Effector memory CD4-positive, alpha-beta T cell (primary cell): ENCODE results near the gene COX5B.
"Not testable (repeated sequence)": the region's sequence is repeated elsewhere in the genome, so short reads cannot be mapped to it uniquely, and the experiment has no call there.

Experiments used
- DNase-seq, 3 donors: peaks; one replicate each; pipeline ENCODE4 v3.0.0-alpha.2; 2020
- H3K27ac ChIP-seq: 2 replicates; pipeline ENCODE4 v1.7.0; 2013; ENCODE audit warnings: mild to moderate bottlenecking, low read length, moderate library complexity; ENCODE audit not compliant: insufficient read depth, poor library complexity, severe bottlenecking
- H3K27me3 ChIP-seq: replicated peaks from 2 replicates; pipeline ENCODE4 v1.7.0; 2013; ENCODE audit warnings: mild to moderate bottlenecking, low read length; ENCODE audit not compliant: insufficient read depth, control insufficient read depth, poor library complexity, severe bottlenecking
- H3K36me3 ChIP-seq: 2 replicates; pipeline ENCODE4 v1.7.0; 2013; ENCODE audit warnings: mild to moderate bottlenecking, low read length, moderate library complexity; ENCODE audit not compliant: control insufficient read depth, insufficient read depth
- H3K4me1 ChIP-seq: 2 replicates; pipeline ENCODE4 v1.7.0; 2013; ENCODE audit warnings: low read length, mild to moderate bottlenecking; ENCODE audit not compliant: control insufficient read depth, insufficient read depth, poor library complexity, severe bottlenecking
- H3K4me3 ChIP-seq: 2 replicates; pipeline ENCODE4 v1.7.0; 2013; ENCODE audit warnings: low read length, low read depth, mild to moderate bottlenecking; ENCODE audit not compliant: insufficient read depth, poor library complexity, severe bottlenecking
- H3K9me3 ChIP-seq: 2 replicates; pipeline ENCODE4 v1.7.0; 2013; ENCODE audit warnings: mild to moderate bottlenecking, low read length, moderate library complexity; ENCODE audit not compliant: control insufficient read depth
- total RNA-seq, 3 donors: gene quantifications; one replicate each; lab custom pipeline; 2026; lab: John Stamatoyannopoulos, UW

Gene COX5B
- total RNA-seq: 38.1 to 59.8 (median 44.7) reads per million in 3 donors

DNA sequence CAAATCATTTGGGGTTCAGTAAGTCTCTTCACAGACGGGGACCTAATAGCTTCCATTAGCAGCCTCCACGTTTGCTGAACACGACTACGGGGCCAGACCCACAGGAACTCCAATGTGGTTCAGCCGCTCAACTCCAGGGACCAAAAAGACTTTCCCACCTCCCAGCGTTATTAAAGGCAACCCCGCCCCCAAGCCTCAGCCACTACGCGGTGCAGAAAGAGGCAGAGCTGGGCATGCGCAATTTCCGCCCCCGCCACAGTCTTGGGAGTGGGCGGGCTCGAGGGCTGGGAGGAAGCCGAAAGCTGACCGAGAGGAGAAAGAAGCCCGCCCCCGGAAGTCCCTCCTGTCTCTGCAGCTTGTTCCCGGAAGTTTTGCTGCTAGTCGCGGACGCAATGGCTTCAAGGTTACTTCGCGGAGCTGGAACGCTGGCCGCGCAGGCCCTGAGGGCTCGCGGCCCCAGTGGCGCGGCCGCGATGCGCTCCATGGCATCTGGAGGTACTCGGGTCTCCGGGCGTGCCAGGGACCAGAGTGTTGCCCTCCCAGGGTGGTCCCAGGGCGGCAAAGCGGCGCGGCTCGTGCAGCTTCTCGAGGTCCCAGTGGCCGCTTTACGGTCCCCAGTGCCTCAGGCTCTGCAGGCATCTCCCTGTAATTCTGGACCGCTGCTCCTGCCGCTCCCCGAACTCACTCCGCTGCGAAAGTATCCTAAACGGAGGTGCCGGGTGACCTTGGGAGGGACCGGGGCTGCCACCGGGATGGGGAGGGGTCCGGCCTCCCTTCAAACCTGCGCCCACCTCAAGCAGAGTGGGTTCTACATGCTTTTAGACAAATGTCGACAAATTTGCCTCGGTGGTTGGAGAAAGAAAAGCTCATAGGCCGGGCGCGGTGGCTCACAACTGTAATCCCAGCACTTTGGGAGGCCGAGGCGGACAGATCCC, at the start of gene COX5B:
Gene COX5B, plus strand, starts transcription at position 368 of the 935 bp plus-strand sequence. Its CDS starts 25 bp downstream, at position 393.
- Histone ChIP-seq H3K27ac (peak within 1 kb of the TSS; percentile 85), H3K27me3 (no peaks in the 10 kb centered on the region), H3K4me1 (peaks cover 15% of the 10 kb centered on the region)

DNA sequence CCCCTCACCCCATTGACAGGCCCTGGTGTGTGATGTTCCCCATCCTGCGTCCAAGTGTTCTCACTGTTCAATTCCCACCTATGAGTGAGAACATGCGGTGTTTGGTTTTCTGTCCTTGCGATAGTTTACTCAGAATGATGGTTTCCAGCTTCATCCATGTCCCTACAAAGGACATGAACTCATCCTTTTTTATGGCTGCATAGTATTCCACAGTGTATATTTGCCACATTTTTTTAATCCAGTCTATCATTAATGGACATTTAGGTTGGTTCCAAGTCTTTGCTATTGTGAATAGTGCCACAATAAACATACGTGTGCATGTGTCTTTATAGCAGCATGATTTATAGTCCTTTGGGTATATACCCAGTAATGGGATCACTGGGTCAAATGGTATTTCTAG, 49.7 kb upstream of the COX5B start:
- H3K27ac ChIP-seq, H3K4me1 ChIP-seq, H3K4me3 ChIP-seq, H3K9me3 ChIP-seq, DNase-seq, H3K27me3 ChIP-seq, H3K36me3 ChIP-seq: not testable (repeated sequence)

More for the DNA sequence above, at the start of gene COX5B:
- no peaks in the 10 kb centered on the region for H3K9me3 ChIP-seq
- DNase-seq: peak; percentile 97 to 98 (median 98)
- H3K4me3 ChIP-seq: peak within 1 kb of the TSS; percentile 81
- H3K36me3 ChIP-seq: peaks cover 22% of the 10 kb centered on the region

DNA sequence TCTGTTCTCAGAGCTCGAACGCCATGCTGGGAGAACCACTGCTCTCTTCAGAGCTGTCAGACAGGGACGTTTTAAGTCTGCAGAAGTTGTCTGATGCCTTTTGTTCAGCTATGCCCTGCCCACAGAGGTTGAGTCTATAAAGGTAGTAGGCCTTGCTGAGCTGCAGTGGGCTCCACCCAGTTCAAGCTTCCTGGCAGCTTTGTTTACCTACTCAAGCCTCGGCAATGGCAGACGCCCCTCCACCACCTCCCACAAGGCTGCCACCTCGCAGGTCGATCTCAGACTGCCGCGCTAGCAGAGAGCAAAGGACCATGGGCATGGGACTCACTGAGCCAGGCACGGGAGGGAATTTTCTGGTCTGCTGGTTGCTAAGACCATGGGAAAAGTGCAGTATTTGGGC, 44.3 kb upstream of the COX5B start:
- DNase-seq, H3K36me3 ChIP-seq, H3K27me3 ChIP-seq, H3K27ac ChIP-seq, H3K4me1 ChIP-seq, H3K9me3 ChIP-seq, H3K4me3 ChIP-seq: not testable (repeated sequence)

- not testable (repeated sequence) for H3K4me3 ChIP-seq, H3K27ac ChIP-seq, H3K27me3 ChIP-seq, H3K9me3 ChIP-seq, DNase-seq, H3K36me3 ChIP-seq, H3K4me1 ChIP-seq
Observed at GRCh38 chr2:97605109-97605508, 40.8 kb upstream of the COX5B start.

GRCh38 chr2:97605524-97606339, 40.1 kb upstream of the COX5B start:
- H3K4me3 ChIP-seq, H3K27ac ChIP-seq, H3K4me1 ChIP-seq, H3K27me3 ChIP-seq, H3K9me3 ChIP-seq, DNase-seq, H3K36me3 ChIP-seq: not testable (repeated sequence)

GRCh38 chr2:97608745-97609144, 37.1 kb upstream of the COX5B start:
- not testable (repeated sequence) for H3K36me3 ChIP-seq, H3K27me3 ChIP-seq, DNase-seq, H3K9me3 ChIP-seq, H3K4me1 ChIP-seq, H3K27ac ChIP-seq, H3K4me3 ChIP-seq

GRCh38 chr2:97611895-97612294, 34.0 kb upstream of the COX5B start:
- H3K27me3 ChIP-seq, DNase-seq, H3K4me3 ChIP-seq, H3K27ac ChIP-seq, H3K9me3 ChIP-seq, H3K36me3 ChIP-seq, H3K4me1 ChIP-seq: not testable (repeated sequence)

DNA sequence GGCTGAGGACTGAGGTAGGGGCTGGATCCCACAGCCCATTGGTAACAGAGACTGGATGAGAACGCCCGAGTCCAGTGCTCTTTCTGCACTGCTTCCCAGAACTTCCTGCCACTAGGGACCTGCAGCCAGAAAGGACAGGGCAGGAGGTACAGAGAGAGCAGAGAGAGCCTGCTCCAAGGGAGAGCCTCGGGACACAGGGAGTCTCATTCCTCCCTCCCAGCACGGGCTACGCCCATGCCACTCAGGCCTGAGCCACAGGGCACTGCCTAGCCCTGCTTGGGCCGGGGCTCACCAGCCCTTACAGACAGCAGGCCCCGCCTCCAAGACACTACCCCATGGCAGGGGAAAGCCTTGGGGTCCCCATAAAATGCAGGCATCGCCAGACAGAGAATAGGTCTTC, 30.1 kb upstream of the COX5B start:
- H3K36me3 ChIP-seq, H3K27ac ChIP-seq, DNase-seq, H3K9me3 ChIP-seq, H3K4me3 ChIP-seq, H3K27me3 ChIP-seq, H3K4me1 ChIP-seq: not testable (repeated sequence)

GRCh38 chr2:97617911-97618310, 28.0 kb upstream of the COX5B start:
- no peak overlapping the region for H3K27ac ChIP-seq
- H3K4me1 ChIP-seq: no peaks in the 10 kb centered on the region
- no peak overlapping the region for H3K4me3 ChIP-seq
- no peak for DNase-seq
- H3K9me3 ChIP-seq: no peaks in the 10 kb centered on the region
- no peaks in the 10 kb centered on the region for H3K36me3 ChIP-seq
- no peaks in the 10 kb centered on the region for H3K27me3 ChIP-seq
